Measurements from ENCODE around the gene GCGR. TPM values are rescaled to one million over a fixed set of nuclear protein-coding genes. Genes with fewer than 3 reads are reported as not detected.

Gene GCGR
- total and polyA plus RNA-seq, 2 of the 13 experiments (the other 11 are each of a cell fraction or from before 2014, with no cell fraction given), result 0.04 to 0.13 TPM

DNA sequence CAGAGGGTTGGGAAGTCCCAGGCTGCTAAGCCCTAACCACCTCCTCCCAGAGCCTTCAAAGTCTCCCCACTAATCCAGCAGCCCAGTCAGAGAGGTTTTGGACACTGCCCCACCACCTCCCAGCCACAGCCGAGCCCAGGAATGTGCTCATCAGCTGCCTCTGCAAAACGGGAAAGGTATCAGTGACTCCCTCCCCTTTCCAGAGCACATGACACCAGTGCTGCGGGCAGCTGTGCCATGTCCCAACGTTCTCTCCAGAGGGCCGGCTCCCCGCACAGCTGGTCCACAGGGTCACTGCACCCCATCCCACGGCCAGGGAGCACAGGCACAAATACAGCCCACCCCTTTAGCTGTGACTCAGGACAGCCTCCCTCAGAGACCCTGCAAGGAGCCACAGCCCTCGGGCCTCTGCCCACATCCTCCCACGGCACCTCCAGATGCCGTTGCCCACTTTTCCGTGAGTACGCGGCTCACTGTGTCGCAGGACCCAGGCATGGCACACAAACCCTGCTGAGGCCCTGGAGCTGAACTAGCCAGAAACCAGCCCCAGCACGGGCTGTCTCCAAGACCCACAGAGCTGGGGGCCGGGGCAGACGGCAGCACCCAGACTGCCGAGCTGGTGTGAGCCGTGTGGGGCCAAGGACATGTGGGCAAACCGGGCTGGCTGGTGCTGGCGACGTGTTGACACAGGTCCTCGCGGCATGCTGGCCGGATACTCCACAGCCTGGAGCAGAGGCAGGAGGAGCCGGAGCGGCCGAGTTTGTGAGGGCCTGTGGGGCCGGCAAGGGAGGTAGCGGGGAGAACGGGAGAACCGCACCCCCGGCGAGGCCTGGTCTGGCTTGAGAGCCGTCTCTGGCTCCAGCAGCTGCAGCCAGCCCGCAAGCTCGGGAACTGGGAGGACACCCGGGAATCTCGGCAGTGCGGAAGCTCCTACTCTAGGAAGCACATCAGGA, 37.2 kb downstream of the GCGR start (continued):
- TF ChIP-seq, protein P1, sequence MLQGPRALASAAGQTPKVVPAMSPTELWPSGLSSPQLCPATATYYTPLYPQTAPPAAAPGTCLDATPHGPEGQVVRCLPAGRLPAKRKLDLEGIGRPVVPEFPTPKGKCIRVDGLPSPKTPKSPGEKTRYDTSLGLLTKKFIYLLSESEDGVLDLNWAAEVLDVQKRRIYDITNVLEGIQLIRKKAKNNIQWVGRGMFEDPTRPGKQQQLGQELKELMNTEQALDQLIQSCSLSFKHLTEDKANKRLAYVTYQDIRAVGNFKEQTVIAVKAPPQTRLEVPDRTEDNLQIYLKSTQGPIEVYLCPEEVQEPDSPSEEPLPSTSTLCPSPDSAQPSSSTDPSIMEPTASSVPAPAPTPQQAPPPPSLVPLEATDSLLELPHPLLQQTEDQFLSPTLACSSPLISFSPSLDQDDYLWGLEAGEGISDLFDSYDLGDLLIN (CRISPR knock-in tag; IDR thresholded peaks at IDR 0.05; ENCODE audit: borderline replicate concordance), result no peak
- TF ChIP-seq, protein P2, sequence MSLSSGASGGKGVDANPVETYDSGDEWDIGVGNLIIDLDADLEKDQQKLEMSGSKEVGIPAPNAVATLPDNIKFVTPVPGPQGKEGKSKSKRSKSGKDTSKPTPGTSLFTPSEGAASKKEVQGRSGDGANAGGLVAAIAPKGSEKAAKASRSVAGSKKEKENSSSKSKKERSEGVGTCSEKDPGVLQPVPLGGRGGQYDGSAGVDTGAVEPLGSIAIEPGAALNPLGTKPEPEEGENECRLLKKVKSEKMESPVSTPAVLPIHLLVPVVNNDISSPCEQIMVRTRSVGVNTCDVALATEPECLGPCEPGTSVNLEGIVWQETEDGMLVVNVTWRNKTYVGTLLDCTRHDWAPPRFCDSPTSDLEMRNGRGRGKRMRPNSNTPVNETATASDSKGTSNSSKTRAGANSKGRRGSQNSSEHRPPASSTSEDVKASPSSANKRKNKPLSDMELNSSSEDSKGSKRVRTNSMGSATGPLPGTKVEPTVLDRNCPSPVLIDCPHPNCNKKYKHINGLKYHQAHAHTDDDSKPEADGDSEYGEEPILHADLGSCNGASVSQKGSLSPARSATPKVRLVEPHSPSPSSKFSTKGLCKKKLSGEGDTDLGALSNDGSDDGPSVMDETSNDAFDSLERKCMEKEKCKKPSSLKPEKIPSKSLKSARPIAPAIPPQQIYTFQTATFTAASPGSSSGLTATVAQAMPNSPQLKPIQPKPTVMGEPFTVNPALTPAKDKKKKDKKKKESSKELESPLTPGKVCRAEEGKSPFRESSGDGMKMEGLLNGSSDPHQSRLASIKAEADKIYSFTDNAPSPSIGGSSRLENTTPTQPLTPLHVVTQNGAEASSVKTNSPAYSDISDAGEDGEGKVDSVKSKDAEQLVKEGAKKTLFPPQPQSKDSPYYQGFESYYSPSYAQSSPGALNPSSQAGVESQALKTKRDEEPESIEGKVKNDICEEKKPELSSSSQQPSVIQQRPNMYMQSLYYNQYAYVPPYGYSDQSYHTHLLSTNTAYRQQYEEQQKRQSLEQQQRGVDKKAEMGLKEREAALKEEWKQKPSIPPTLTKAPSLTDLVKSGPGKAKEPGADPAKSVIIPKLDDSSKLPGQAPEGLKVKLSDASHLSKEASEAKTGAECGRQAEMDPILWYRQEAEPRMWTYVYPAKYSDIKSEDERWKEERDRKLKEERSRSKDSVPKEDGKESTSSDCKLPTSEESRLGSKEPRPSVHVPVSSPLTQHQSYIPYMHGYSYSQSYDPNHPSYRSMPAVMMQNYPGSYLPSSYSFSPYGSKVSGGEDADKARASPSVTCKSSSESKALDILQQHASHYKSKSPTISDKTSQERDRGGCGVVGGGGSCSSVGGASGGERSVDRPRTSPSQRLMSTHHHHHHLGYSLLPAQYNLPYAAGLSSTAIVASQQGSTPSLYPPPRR (CRISPR knock-in tag; IDR thresholded peaks at IDR 0.05; ENCODE audit: borderline replicate concordance), result no peak
- TF ChIP-seq ZNF207 (IDR thresholded peaks at IDR 0.05; ENCODE audit: borderline replicate concordance) (no peak), FOXK2 (IDR thresholded peaks at IDR 0.05) (no peak), MXI1 (IDR thresholded peaks at IDR 0.05; ENCODE audit: borderline replicate concordance, low read depth, low read length) (no peak), KAT2B (IDR thresholded peaks at IDR 0.05; ENCODE audit: borderline replicate concordance, low read depth, low read length) (no peak), AGO2 (optimal IDR thresholded peaks at IDR 0.05; ENCODE audit: low read depth, low read length) (peak; percentile 55), NKX3-1 (CRISPR knock-in tag; IDR thresholded peaks at IDR 0.05) (no peak), HOXA9 (CRISPR knock-in tag; IDR thresholded peaks at IDR 0.05; ENCODE audit: borderline replicate concordance) (no peak), MTA1 (CRISPR knock-in tag; IDR thresholded peaks at IDR 0.05; ENCODE audit: borderline replicate concordance) (no peak), MXD4 (CRISPR knock-in tag; IDR thresholded peaks at IDR 0.05) (no peak), ZNF644 (CRISPR knock-in tag; IDR thresholded peaks at IDR 0.05; ENCODE audit: low read depth) (no peak), ZNF3 (CRISPR knock-in tag; IDR thresholded peaks at IDR 0.05) (no peak), ZNF282 (IDR thresholded peaks at IDR 0.05; ENCODE audit: partially characterized antibody) (no peak), PHF21A (CRISPR knock-in tag; IDR thresholded peaks at IDR 0.05) (0 out of 2 replicates have a peak, but pooled peaks have one; percentile 22), SMAD3 (CRISPR knock-in tag; IDR thresholded peaks at IDR 0.05) (no peak), FOXO1 (CRISPR knock-in tag; IDR thresholded peaks at IDR 0.05) (no peak), RFX3 (CRISPR knock-in tag; IDR thresholded peaks at IDR 0.05) (no peak), HIVEP1 (CRISPR knock-in tag; IDR thresholded peaks at IDR 0.05) (no peak), SRF (IDR thresholded peaks at IDR 0.05; ENCODE audit: low read depth, low read length) (no peak), ZFP1 (CRISPR knock-in tag; IDR thresholded peaks at IDR 0.05) (no peak), HNF4A (CRISPR knock-in tag; IDR thresholded peaks at IDR 0.05) (no peak), FOXA3 (CRISPR knock-in tag; IDR thresholded peaks at IDR 0.05) (peak; percentile 54)
- TF ChIP-seq, protein P3, sequence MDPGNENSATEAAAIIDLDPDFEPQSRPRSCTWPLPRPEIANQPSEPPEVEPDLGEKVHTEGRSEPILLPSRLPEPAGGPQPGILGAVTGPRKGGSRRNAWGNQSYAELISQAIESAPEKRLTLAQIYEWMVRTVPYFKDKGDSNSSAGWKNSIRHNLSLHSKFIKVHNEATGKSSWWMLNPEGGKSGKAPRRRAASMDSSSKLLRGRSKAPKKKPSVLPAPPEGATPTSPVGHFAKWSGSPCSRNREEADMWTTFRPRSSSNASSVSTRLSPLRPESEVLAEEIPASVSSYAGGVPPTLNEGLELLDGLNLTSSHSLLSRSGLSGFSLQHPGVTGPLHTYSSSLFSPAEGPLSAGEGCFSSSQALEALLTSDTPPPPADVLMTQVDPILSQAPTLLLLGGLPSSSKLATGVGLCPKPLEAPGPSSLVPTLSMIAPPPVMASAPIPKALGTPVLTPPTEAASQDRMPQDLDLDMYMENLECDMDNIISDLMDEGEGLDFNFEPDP (CRISPR knock-in tag; conservative IDR thresholded peaks at IDR 0.05), result 0 out of 2 replicates have a peak, but pooled peaks have one; percentile 49

Data from HepG2 (cell line).